Testis (tissue), 2 donors: ENCODE data around the gene HOXC9.

Experiments
- POLR2A ChIP-seq: fragments of 450-650 bp; IDR thresholded peaks from one replicate; pipeline ENCODE4 v1.6.1; 2017; ENCODE audit warnings: antibody characterized with exemption, mild to moderate bottlenecking, moderate library complexity
- TF ChIP-seq, protein P1 (sequence below), 3 experiments: fragments of 450-650 bp in 2 of 3; fragments of 200-600 bp in 1 of 3; sonication (generic) in 1 of 3; IDR thresholded peaks; one replicate each; pipeline ENCODE4 v1.5.1; 2016 to 2019; ENCODE audit warnings: antibody characterized with exemption in 3 of 3, mild to moderate bottlenecking in 2 of 3, moderate library complexity in 1 of 3

GRCh38 chr12:54015018-54015931 lies 15.3 kb downstream of the HOXC9 start:
- TF ChIP-seq, protein P1, sequence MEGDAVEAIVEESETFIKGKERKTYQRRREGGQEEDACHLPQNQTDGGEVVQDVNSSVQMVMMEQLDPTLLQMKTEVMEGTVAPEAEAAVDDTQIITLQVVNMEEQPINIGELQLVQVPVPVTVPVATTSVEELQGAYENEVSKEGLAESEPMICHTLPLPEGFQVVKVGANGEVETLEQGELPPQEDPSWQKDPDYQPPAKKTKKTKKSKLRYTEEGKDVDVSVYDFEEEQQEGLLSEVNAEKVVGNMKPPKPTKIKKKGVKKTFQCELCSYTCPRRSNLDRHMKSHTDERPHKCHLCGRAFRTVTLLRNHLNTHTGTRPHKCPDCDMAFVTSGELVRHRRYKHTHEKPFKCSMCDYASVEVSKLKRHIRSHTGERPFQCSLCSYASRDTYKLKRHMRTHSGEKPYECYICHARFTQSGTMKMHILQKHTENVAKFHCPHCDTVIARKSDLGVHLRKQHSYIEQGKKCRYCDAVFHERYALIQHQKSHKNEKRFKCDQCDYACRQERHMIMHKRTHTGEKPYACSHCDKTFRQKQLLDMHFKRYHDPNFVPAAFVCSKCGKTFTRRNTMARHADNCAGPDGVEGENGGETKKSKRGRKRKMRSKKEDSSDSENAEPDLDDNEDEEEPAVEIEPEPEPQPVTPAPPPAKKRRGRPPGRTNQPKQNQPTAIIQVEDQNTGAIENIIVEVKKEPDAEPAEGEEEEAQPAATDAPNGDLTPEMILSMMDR (IDR thresholded peaks at IDR 0.05) = no peak
- TF ChIP-seq POLR2A = no peak
